ENCODE results near the gene SLC18A2.

GRCh38 chr10:117248750-117249465, 8.0 kb downstream of the SLC18A2 start:
- TF ChIP-seq CTCF (conservative IDR thresholded peaks at IDR 0.05; ENCODE audit: low read length) (no peak), EZH2phosphoT487 (IDR thresholded peaks at IDR 0.05; ENCODE audit: borderline replicate concordance) (no peak)

Measured in Loucy (cell line).